Measurements from ENCODE around the gene RBM28. TPM values are rescaled to one million over a fixed set of nuclear protein-coding genes. Genes with fewer than 3 reads are reported as not detected.

Gene RBM28
- polyA plus RNA-seq, 1 donor from 2014 or later: 18.9 TPM

- Histone ChIP-seq H3K4me3 (ENCODE audit: low read length) (no peak overlapping the region), H3K9ac (ENCODE audit: low read length) (no peak overlapping the region), H3K9me3 (ENCODE audit: low read length) (no peaks in the 10 kb centered on the region), H3K79me2 (replicated peaks; ENCODE audit: insufficient read depth, low read length) (no peaks in the 10 kb centered on the region), H3K27me3 (ENCODE audit: insufficient read depth, low read depth, low read length) (no peaks in the 10 kb centered on the region), H3K36me3 (ENCODE audit: insufficient read depth, low read length) (no peaks in the 10 kb centered on the region), H2AFZ (ENCODE audit: low read depth, low read length) (no peak overlapping the region), H3F3A (ENCODE audit: insufficient read depth, low read length, poor library complexity, severe bottlenecking) (no peaks in the 10 kb centered on the region), H3K27ac (ENCODE audit: low read length) (no peak overlapping the region), H3K9me2 (ENCODE audit: insufficient read depth, low read length) (no peaks in the 10 kb centered on the region), H4K20me1 (ENCODE audit: insufficient read depth) (no peaks in the 10 kb centered on the region), H3K4me2 (ENCODE audit: low read length) (no peak overlapping the region)
- TF ChIP-seq POLR2AphosphoS5 (IDR thresholded peaks at IDR 0.05): no peak
- TF ChIP-seq MXI1 (conservative IDR thresholded peaks at IDR 0.05; ENCODE audit: poor library complexity, severe bottlenecking): no peak
- TF ChIP-seq, protein P1, sequence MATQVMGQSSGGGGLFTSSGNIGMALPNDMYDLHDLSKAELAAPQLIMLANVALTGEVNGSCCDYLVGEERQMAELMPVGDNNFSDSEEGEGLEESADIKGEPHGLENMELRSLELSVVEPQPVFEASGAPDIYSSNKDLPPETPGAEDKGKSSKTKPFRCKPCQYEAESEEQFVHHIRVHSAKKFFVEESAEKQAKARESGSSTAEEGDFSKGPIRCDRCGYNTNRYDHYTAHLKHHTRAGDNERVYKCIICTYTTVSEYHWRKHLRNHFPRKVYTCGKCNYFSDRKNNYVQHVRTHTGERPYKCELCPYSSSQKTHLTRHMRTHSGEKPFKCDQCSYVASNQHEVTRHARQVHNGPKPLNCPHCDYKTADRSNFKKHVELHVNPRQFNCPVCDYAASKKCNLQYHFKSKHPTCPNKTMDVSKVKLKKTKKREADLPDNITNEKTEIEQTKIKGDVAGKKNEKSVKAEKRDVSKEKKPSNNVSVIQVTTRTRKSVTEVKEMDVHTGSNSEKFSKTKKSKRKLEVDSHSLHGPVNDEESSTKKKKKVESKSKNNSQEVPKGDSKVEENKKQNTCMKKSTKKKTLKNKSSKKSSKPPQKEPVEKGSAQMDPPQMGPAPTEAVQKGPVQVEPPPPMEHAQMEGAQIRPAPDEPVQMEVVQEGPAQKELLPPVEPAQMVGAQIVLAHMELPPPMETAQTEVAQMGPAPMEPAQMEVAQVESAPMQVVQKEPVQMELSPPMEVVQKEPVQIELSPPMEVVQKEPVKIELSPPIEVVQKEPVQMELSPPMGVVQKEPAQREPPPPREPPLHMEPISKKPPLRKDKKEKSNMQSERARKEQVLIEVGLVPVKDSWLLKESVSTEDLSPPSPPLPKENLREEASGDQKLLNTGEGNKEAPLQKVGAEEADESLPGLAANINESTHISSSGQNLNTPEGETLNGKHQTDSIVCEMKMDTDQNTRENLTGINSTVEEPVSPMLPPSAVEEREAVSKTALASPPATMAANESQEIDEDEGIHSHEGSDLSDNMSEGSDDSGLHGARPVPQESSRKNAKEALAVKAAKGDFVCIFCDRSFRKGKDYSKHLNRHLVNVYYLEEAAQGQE (IDR thresholded peaks at IDR 0.05; ENCODE audit: borderline replicate concordance): no peak
- no peak for TF ChIP-seq TAF1 (IDR thresholded peaks at IDR 0.05; ENCODE audit: low read depth)
- TF ChIP-seq SMC3 (conservative IDR thresholded peaks at IDR 0.05; ENCODE audit: poor library complexity): no peak
- no peak for TF ChIP-seq EZH2 (IDR thresholded peaks at IDR 0.05; ENCODE audit: borderline replicate concordance, insufficient read depth, low read length, poor library complexity, severe bottlenecking)
- TF ChIP-seq, protein P2, sequence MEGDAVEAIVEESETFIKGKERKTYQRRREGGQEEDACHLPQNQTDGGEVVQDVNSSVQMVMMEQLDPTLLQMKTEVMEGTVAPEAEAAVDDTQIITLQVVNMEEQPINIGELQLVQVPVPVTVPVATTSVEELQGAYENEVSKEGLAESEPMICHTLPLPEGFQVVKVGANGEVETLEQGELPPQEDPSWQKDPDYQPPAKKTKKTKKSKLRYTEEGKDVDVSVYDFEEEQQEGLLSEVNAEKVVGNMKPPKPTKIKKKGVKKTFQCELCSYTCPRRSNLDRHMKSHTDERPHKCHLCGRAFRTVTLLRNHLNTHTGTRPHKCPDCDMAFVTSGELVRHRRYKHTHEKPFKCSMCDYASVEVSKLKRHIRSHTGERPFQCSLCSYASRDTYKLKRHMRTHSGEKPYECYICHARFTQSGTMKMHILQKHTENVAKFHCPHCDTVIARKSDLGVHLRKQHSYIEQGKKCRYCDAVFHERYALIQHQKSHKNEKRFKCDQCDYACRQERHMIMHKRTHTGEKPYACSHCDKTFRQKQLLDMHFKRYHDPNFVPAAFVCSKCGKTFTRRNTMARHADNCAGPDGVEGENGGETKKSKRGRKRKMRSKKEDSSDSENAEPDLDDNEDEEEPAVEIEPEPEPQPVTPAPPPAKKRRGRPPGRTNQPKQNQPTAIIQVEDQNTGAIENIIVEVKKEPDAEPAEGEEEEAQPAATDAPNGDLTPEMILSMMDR (IDR thresholded peaks at IDR 0.05; ENCODE audit: poor library complexity, severe bottlenecking): no peak
- no peak for TF ChIP-seq EP300 (conservative IDR thresholded peaks at IDR 0.05; ENCODE audit: poor library complexity, severe bottlenecking)
- no peak for TF ChIP-seq RAD21 (conservative IDR thresholded peaks at IDR 0.05)
Observed at GRCh38 chr7:128271471-128271941, 72.2 kb downstream of the RBM28 start.

DNA sequence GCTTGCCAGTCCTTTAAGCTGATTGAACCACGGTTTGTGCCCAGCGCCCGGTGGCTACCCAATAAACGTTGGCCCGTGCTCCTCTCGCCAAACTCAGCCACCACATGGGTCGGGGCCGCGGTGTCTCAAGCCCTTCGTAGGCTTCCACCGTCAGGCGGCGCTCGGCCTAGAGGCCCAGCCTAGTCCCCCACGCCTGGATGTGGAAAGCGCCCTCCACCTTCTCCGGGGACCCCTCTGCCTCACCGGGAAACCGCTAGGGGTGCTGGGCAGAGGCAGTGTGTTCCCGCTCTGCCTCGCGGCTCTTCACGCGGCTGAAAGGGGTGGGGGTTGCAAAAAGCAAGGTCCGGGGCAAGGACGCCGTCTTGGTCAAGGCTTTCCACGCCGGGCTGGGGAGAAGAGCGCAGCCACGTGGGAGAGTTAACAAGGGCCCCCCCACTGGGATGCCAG, 72.9 kb downstream of the RBM28 start:
- H3K9me3 ChIP-seq (ENCODE audit: low read length): no peaks in the 10 kb centered on the region
- H4K20me1 ChIP-seq (ENCODE audit: insufficient read depth): no peaks in the 10 kb centered on the region
- H2AFZ ChIP-seq (ENCODE audit: low read depth, low read length): no peak overlapping the region
- H3F3A ChIP-seq (ENCODE audit: insufficient read depth, low read length, poor library complexity, severe bottlenecking): no peaks in the 10 kb centered on the region
- H3K4me2 ChIP-seq (ENCODE audit: low read length): no peak overlapping the region
- no peaks in the 10 kb centered on the region for H3K27me3 ChIP-seq (ENCODE audit: insufficient read depth, low read depth, low read length)
- H3K9ac ChIP-seq (ENCODE audit: low read length): no peak overlapping the region
- TF ChIP-seq POLR2AphosphoS5 (IDR thresholded peaks at IDR 0.05): no peak
- TF ChIP-seq, protein P1 (IDR thresholded peaks at IDR 0.05; ENCODE audit: borderline replicate concordance): no peak
- TF ChIP-seq, protein P2 (IDR thresholded peaks at IDR 0.05; ENCODE audit: poor library complexity, severe bottlenecking): no peak
- no peak for TF ChIP-seq MXI1 (conservative IDR thresholded peaks at IDR 0.05; ENCODE audit: poor library complexity, severe bottlenecking)
- no peak for TF ChIP-seq RAD21 (conservative IDR thresholded peaks at IDR 0.05)
- TF ChIP-seq EP300 (conservative IDR thresholded peaks at IDR 0.05; ENCODE audit: poor library complexity, severe bottlenecking): no peak
- no peak for TF ChIP-seq EZH2 (IDR thresholded peaks at IDR 0.05; ENCODE audit: borderline replicate concordance, insufficient read depth, low read length, poor library complexity, severe bottlenecking)
- no peak for TF ChIP-seq SMC3 (conservative IDR thresholded peaks at IDR 0.05; ENCODE audit: poor library complexity)
- no peak for TF ChIP-seq TAF1 (IDR thresholded peaks at IDR 0.05; ENCODE audit: low read depth)
- H3K27ac ChIP-seq (ENCODE audit: low read length): no peak overlapping the region
- no peaks in the 10 kb centered on the region for H3K36me3 ChIP-seq (ENCODE audit: insufficient read depth, low read length)
- H3K4me3 ChIP-seq (ENCODE audit: low read length): no peak overlapping the region
- H3K79me2 ChIP-seq (replicated peaks; ENCODE audit: insufficient read depth, low read length): no peaks in the 10 kb centered on the region
- no peaks in the 10 kb centered on the region for H3K9me2 ChIP-seq (ENCODE audit: insufficient read depth, low read length)

Data from neural cell (in vitro differentiated cells).